Measurements from ENCODE around the gene CRPPA. TPM values are rescaled to one million over a fixed set of nuclear protein-coding genes. Genes with fewer than 3 reads are reported as not detected.

The CRPPA gene
- total and polyA plus RNA-seq, 2 experiments from 2014 or later: 3.3 to 3.4 TPM

DNA sequence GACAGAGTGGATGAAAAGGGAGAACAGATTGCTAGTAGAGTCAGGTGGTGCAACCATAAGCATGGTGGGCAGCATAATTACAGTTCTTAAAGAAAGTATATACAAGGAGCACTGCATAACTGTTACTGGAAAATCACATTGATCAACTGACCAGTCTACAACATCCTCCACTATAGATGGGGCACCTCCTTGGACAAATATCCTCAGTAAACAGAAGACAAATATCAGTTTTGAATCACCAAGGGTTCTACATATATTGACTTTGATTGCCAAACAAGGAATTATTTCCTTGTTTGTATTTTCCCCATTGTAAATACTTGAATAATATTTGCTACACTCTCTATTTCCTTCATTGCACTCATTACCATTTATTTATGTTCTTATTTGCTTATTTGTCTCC, 17.6 kb upstream of the CRPPA start:
- no peaks in the 10 kb centered on the region for H4K20me1 ChIP-seq (ENCODE audit: insufficient read depth, poor library complexity, severe bottlenecking)

DNA sequence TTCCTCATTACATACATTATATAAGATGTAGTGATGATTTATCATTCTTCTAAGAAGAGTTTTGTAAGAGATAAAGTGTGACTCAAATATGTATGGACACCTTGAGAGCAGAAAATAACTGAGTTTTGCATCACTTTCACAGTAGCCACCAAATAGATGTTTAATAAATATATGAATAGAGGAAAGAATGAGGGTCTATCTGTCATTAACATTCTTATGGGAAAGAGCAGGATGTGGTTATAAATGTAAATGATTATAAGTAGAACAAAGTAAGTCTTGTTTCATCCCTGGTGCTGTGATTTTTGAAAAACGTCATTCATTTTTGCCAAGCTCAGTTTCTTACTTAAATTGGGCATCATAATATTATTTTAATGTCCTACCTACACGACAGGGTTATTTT, 15.0 kb upstream of the CRPPA start:
- TF ChIP-seq, protein P1, sequence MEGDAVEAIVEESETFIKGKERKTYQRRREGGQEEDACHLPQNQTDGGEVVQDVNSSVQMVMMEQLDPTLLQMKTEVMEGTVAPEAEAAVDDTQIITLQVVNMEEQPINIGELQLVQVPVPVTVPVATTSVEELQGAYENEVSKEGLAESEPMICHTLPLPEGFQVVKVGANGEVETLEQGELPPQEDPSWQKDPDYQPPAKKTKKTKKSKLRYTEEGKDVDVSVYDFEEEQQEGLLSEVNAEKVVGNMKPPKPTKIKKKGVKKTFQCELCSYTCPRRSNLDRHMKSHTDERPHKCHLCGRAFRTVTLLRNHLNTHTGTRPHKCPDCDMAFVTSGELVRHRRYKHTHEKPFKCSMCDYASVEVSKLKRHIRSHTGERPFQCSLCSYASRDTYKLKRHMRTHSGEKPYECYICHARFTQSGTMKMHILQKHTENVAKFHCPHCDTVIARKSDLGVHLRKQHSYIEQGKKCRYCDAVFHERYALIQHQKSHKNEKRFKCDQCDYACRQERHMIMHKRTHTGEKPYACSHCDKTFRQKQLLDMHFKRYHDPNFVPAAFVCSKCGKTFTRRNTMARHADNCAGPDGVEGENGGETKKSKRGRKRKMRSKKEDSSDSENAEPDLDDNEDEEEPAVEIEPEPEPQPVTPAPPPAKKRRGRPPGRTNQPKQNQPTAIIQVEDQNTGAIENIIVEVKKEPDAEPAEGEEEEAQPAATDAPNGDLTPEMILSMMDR (IDR thresholded peaks at IDR 0.05; ENCODE audit: poor library complexity): no peak
- TF ChIP-seq EZH2 (IDR thresholded peaks at IDR 0.05; ENCODE audit: borderline replicate concordance) (no peak), EZH2phosphoT487 (IDR thresholded peaks at IDR 0.05; ENCODE audit: low read depth, severe bottlenecking, unreplicated experiment) (no peak)
- no peak overlapping the region for H2AFZ ChIP-seq

More for the DNA sequence above, 17.6 kb upstream of the CRPPA start:
- TF ChIP-seq EZH2 (IDR thresholded peaks at IDR 0.05; ENCODE audit: borderline replicate concordance) (no peak), EZH2phosphoT487 (IDR thresholded peaks at IDR 0.05; ENCODE audit: low read depth, severe bottlenecking, unreplicated experiment) (no peak)
- TF ChIP-seq, protein P1 (IDR thresholded peaks at IDR 0.05; ENCODE audit: poor library complexity): no peak
- Histone ChIP-seq H2AFZ (no peak overlapping the region), H3K4me2 (no peak overlapping the region), H3K4me3 (no peak overlapping the region), H3K27me3 (no peaks in the 10 kb centered on the region), H3K36me3 (replicated peaks; ENCODE audit: insufficient read depth, low read depth) (no peaks in the 10 kb centered on the region), H3K9me2 (replicated peaks; ENCODE audit: insufficient read depth) (no peaks in the 10 kb centered on the region), H3K9me3 (ENCODE audit: low read depth) (no peaks in the 10 kb centered on the region), H3K27ac (no peak overlapping the region), H3K4me1 (ENCODE audit: insufficient read depth) (no peaks in the 10 kb centered on the region), H3K79me2 (no peaks in the 10 kb centered on the region)
- DNase-seq (ENCODE audit: low spot score): no peak

DNA sequence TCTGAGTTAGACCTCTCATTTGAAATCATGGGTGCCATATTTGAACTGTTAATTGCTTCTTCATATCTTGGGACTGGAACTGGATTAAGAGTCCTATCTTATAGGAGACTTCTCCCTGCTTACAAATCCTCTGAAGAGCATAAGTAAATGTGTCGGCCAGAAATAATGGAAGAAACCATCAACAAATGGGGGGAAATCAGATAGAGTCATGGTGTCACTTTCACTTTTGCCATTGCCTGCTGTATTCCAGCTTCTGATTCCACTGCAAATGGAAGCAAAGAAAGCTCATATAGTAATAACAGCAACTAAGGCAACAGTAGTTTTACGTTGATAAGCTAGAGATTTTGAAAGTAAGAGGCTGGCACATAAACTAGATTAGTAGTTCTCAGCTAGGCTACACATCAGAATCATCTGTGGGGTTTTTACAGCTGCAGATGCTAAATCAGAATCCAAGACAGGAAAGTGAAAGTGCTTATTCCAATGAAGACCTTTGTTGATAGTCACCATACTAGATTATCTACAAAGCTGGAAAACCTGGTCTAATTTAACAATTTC, 12.3 kb upstream of the CRPPA start:
- Histone ChIP-seq H3K36me3 (replicated peaks; ENCODE audit: insufficient read depth, low read depth) (no peaks in the 10 kb centered on the region), H3K4me2 (no peak overlapping the region)
- 92% methylated on average over 2 of the region's 2 CpGs for WGBS (ENCODE audit: low lambda C conversion rate, missing lambda C conversion rate)

More for the DNA sequence above, 15.0 kb upstream of the CRPPA start:
- H3K36me3 ChIP-seq (replicated peaks; ENCODE audit: insufficient read depth, low read depth): no peaks in the 10 kb centered on the region
- no peak overlapping the region for H3K27ac ChIP-seq
- no peak overlapping the region for H3K4me3 ChIP-seq
- H3K4me2 ChIP-seq: no peak overlapping the region
- no peaks in the 10 kb centered on the region for H4K20me1 ChIP-seq (ENCODE audit: insufficient read depth, poor library complexity, severe bottlenecking)
- H3K4me1 ChIP-seq (ENCODE audit: insufficient read depth): no peaks in the 10 kb centered on the region
- H3K79me2 ChIP-seq: no peaks in the 10 kb centered on the region
- 83% methylated on average over 2 of the region's 2 CpGs for WGBS (ENCODE audit: low lambda C conversion rate, missing lambda C conversion rate)
- no peaks in the 10 kb centered on the region for H3K9me3 ChIP-seq (ENCODE audit: low read depth)
- H3K27me3 ChIP-seq: no peaks in the 10 kb centered on the region
- H3K9me2 ChIP-seq (replicated peaks; ENCODE audit: insufficient read depth): no peaks in the 10 kb centered on the region
- no peak for DNase-seq (ENCODE audit: low spot score)

More for the DNA sequence above, 12.3 kb upstream of the CRPPA start:
- Histone ChIP-seq H3K79me2 (no peaks in the 10 kb centered on the region), H4K20me1 (ENCODE audit: insufficient read depth, poor library complexity, severe bottlenecking) (no peaks in the 10 kb centered on the region), H2AFZ (no peak overlapping the region), H3K4me1 (ENCODE audit: insufficient read depth) (no peaks in the 10 kb centered on the region), H3K4me3 (no peak overlapping the region), H3K27ac (no peak overlapping the region), H3K9me3 (ENCODE audit: low read depth) (no peaks in the 10 kb centered on the region), H3K9me2 (replicated peaks; ENCODE audit: insufficient read depth) (no peaks in the 10 kb centered on the region), H3K27me3 (no peaks in the 10 kb centered on the region)
- DNase-seq (ENCODE audit: low spot score): no peak
- TF ChIP-seq EZH2phosphoT487 (IDR thresholded peaks at IDR 0.05; ENCODE audit: low read depth, severe bottlenecking, unreplicated experiment) (no peak), EZH2 (IDR thresholded peaks at IDR 0.05; ENCODE audit: borderline replicate concordance) (no peak)
- TF ChIP-seq, protein P1 (IDR thresholded peaks at IDR 0.05; ENCODE audit: poor library complexity): no peak
